Endodermal cell (in vitro differentiated cells): Measurements from ENCODE around the gene AGTPBP1. TPM values are rescaled to one million over a fixed set of nuclear protein-coding genes. Genes with fewer than 3 reads are reported as not detected.
"Not testable (repeated sequence)": the region's sequence is repeated elsewhere in the genome, so short reads cannot be mapped to it uniquely, and the experiment has no call there.

ENCODE experiments used
- DNase-seq: peaks from one replicate; pipeline ENCODE4 v3.0.0-alpha.2; 2017
- H3K27ac ChIP-seq: 2 replicates; pipeline ENCODE4 v1.5.1; 2013; ENCODE audit warnings: mild to moderate bottlenecking, low read depth, low read length, moderate library complexity
- H3K27me3 ChIP-seq: 2 replicates; pipeline ENCODE4 v1.6.1; 2013; ENCODE audit warnings: mild to moderate bottlenecking, low read length, moderate library complexity; ENCODE audit not compliant: insufficient read depth, control insufficient read depth, poor library complexity, severe bottlenecking
- H3K36me3 ChIP-seq: 2 replicates; pipeline ENCODE4 v1.7.0; 2013; ENCODE audit warnings: mild to moderate bottlenecking, low read length, moderate library complexity; ENCODE audit not compliant: control insufficient read depth, insufficient read depth
- H3K4me1 ChIP-seq: one replicate; pipeline ENCODE4 v1.7.0; 2013; ENCODE audit warnings: low read length; ENCODE audit not compliant: control insufficient read depth, insufficient read depth
- H3K4me3 ChIP-seq: 2 replicates; pipeline ENCODE4 v1.5.1; 2013; ENCODE audit warnings: mild to moderate bottlenecking, low read length, moderate library complexity
- H3K9ac ChIP-seq: 2 replicates; pipeline ENCODE4 v1.6.1; 2013; ENCODE audit warnings: mild to moderate bottlenecking, low read length, moderate library complexity; ENCODE audit not compliant: poor library complexity, severe bottlenecking; ENCODE audit errors: extremely low read depth
- H3K9me3 ChIP-seq: 2 replicates; pipeline ENCODE4 v1.6.1; 2013; ENCODE audit warnings: mild to moderate bottlenecking, low read length, moderate library complexity; ENCODE audit not compliant: control insufficient read depth
- H3K27ac Mint-ChIP-seq: 2 replicates; pipeline ENCODE4 v1.8.0; 2020; ENCODE audit warnings: mixed read lengths
- H3K27me3 Mint-ChIP-seq: 2 replicates; pipeline ENCODE4 v1.8.0; 2021; ENCODE audit warnings: mild to moderate bottlenecking, mixed read lengths; ENCODE audit not compliant: insufficient read depth
- H3K36me3 Mint-ChIP-seq: 2 replicates; pipeline ENCODE4 v1.8.0; 2020; ENCODE audit warnings: low read depth, mixed read lengths
- H3K4me1 Mint-ChIP-seq: 2 replicates; pipeline ENCODE4 v1.8.0; 2020; ENCODE audit warnings: mixed read lengths
- H3K4me3 Mint-ChIP-seq: 2 replicates; pipeline ENCODE4 v1.8.0; 2020; ENCODE audit warnings: mild to moderate bottlenecking, moderate library complexity, mixed read lengths
- H3K9me3 Mint-ChIP-seq: 2 replicates; pipeline ENCODE4 v1.8.0; 2020; ENCODE audit warnings: mild to moderate bottlenecking, mixed read lengths
- CTCF ChIP-seq: fragments of 200-600 bp; sonication (generic); conservative IDR thresholded peaks from 2 replicates; pipeline ENCODE4 v1.5.0; 2021; ENCODE audit warnings: antibody characterized with exemption, mild to moderate bottlenecking
- WGBS, 2 experiments: methylation state at CpG; one replicate each; pipeline versions ENCODE4 v1.1.5 to v1.1.7; 2013; ENCODE audit warnings: missing lambda C conversion rate in 2 of 2, mixed read lengths in 1 of 2; ENCODE audit not compliant: insufficient coverage in 1 of 2, insufficient read length in 1 of 2; 5-methylcytosine and 5-hydroxymethylcytosine counted together
- long read RNA-seq, 4 experiments: library from polyadenylated mRNA in 2 of 4; library from RNA in 1 of 4; library from capped mRNA in 1 of 4; stranded (forward) in 3 of 4; unstranded in 1 of 4; transcript quantifications; one replicate each; pipeline ENCODE4 v2.0.0, GENCODE V29; 2020 to 2021; ENCODE audit warnings: inconsistent platforms in 1 of 4
- polyA plus RNA-seq, 2 experiments: library from polyadenylated mRNA; stranded (reverse); fragments of 50-300 nt; gene quantifications; one replicate each; pipeline ENCODE4 v1.2.3, GENCODE V29; 2013
- total RNA-seq, 2 donors: library from RNA; stranded (reverse); fragmentation: NEBNext Ultra II Directional in 1 of 2; extraction: Animal tissue kit (Norgen Biotek cat#: 25700) in 1 of 2; gene quantifications; 2 replicates in 1 of 2; 3 replicates in 1 of 2; pipeline ENCODE4 v1.2.1, GENCODE V29; 2021

Gene AGTPBP1
- total RNA-seq: 10 to 100 TPM; 45.7 to 54.9 TPM
- 40.6 TPM for polyA plus RNA-seq (2013, experiment 1 of 2)
- polyA plus RNA-seq (2013, experiment 2 of 2): 38.7 TPM
- long read RNA-seq, experiment 1, full-length matches to known transcripts: 5 of 16 reads
- long read RNA-seq, experiment 1, partial matches to known transcripts: 8 of 16 reads
- long read RNA-seq, experiment 1, other reads (novel, unspliced or antisense): 3 of 16 reads
- long read RNA-seq, experiment 2, full-length matches to known transcripts: 34 of 70 reads
- long read RNA-seq, experiment 2, partial matches to known transcripts: 14 of 70 reads
- long read RNA-seq, experiment 2, other reads (novel, unspliced or antisense): 22 of 70 reads
- long read RNA-seq, experiment 3, full-length matches to known transcripts: 95 of 148 reads
- long read RNA-seq, experiment 3, partial matches to known transcripts: 22 of 148 reads
- long read RNA-seq, experiment 3, other reads (novel, unspliced or antisense): 31 of 148 reads
- long read RNA-seq, experiment 4, partial matches to known transcripts: 26 of 28 reads
- long read RNA-seq, experiment 4, other reads (novel, unspliced or antisense): 2 of 28 reads

GRCh38 chr9:85741875-85742596, at the start of gene AGTPBP1:
AGTPBP1 (minus strand) TSS chr9:85741954; CDS start chr9:85712533, 29,421 bp downstream.
- no peaks in the 10 kb centered on the region for H3K27me3 ChIP-seq
- no peaks in the 10 kb centered on the region for H3K9me3 ChIP-seq
- H3K4me1 ChIP-seq: peaks cover 7% of the 10 kb centered on the region
- TF ChIP-seq CTCF: no peak
- Mint-ChIP-seq H3K9me3 (no peaks in the 10 kb centered on the region), H3K36me3 (no peaks in the 10 kb centered on the region), H3K27me3 (peaks cover 3% of the 10 kb centered on the region), H3K4me1 (peaks cover 25% of the 10 kb centered on the region), H3K4me3 (peak within 1 kb of the TSS; percentile 76), H3K27ac (peak within 1 kb of the TSS; percentile 95)
- peak within 1 kb of the TSS; percentile 62 for H3K9ac ChIP-seq
- peak; percentile 97 for DNase-seq
- peak within 1 kb of the TSS; percentile 88 for H3K27ac ChIP-seq
- 0% methylated on average over 11 to 77 of the region's 77 CpGs for WGBS, 2 experiments
- H3K4me3 ChIP-seq: peak within 1 kb of the TSS; percentile 96
- H3K36me3 ChIP-seq: no peaks in the 10 kb centered on the region

- H3K4me3 ChIP-seq, H3K27ac Mint-ChIP-seq, H3K27me3 Mint-ChIP-seq, H3K9me3 ChIP-seq, H3K4me3 Mint-ChIP-seq, H3K36me3 ChIP-seq, DNase-seq, H3K4me1 ChIP-seq, H3K9ac ChIP-seq, H3K36me3 Mint-ChIP-seq, H3K9me3 Mint-ChIP-seq, H3K27ac ChIP-seq, H3K27me3 ChIP-seq, H3K4me1 Mint-ChIP-seq: not testable (repeated sequence)
- TF ChIP-seq CTCF: peak; percentile 46
- 35% methylated on average over 5 of the region's 7 CpGs; no CpG with 5 or more reads in 1 of the 2 experiments for WGBS, 2 experiments
These were observed 44.4 kb upstream of the AGTPBP1 start for GRCh38 chr9:85786116-85786515.

- H3K27me3 ChIP-seq, H3K4me3 Mint-ChIP-seq, H3K27me3 Mint-ChIP-seq, DNase-seq, H3K36me3 ChIP-seq, H3K9me3 ChIP-seq, H3K36me3 Mint-ChIP-seq, H3K4me1 Mint-ChIP-seq, H3K4me3 ChIP-seq, H3K27ac ChIP-seq, H3K27ac Mint-ChIP-seq, H3K4me1 ChIP-seq, H3K9ac ChIP-seq, H3K9me3 Mint-ChIP-seq: not testable (repeated sequence)
- 81 to 93% methylated on average over 6 to 7 of the region's 7 CpGs for WGBS, 2 experiments
These were observed 32.1 kb upstream of the AGTPBP1 start for GRCh38 chr9:85773844-85774243.

- WGBS, 2 experiments: no CpG with 5 or more reads among the region's 3 CpGs
- not testable (repeated sequence) for H3K9ac ChIP-seq, H3K4me1 Mint-ChIP-seq, H3K4me1 ChIP-seq, H3K4me3 Mint-ChIP-seq, H3K36me3 Mint-ChIP-seq, DNase-seq, H3K27me3 ChIP-seq, H3K4me3 ChIP-seq, H3K9me3 Mint-ChIP-seq, H3K27ac Mint-ChIP-seq, H3K9me3 ChIP-seq, H3K27me3 Mint-ChIP-seq, H3K27ac ChIP-seq, H3K36me3 ChIP-seq
These were observed 20.0 kb upstream of the AGTPBP1 start for GRCh38 chr9:85761802-85762201.

GRCh38 chr9:85757716-85758115, 16.0 kb upstream of the AGTPBP1 start:
- not testable (repeated sequence) for H3K4me3 Mint-ChIP-seq, DNase-seq, H3K4me3 ChIP-seq, H3K4me1 ChIP-seq, H3K9me3 ChIP-seq, H3K27me3 ChIP-seq, H3K36me3 ChIP-seq, H3K4me1 Mint-ChIP-seq, H3K36me3 Mint-ChIP-seq, H3K27ac Mint-ChIP-seq, H3K27ac ChIP-seq, H3K9me3 Mint-ChIP-seq, H3K27me3 Mint-ChIP-seq, H3K9ac ChIP-seq
- WGBS, 2 experiments: 94% methylated on average over 1 of the region's 2 CpGs; no CpG with 5 or more reads in 1 of the 2 experiments
